Neural progenitor cell (in vitro differentiated cells): Measurements from ENCODE around the gene ITGBL1. TPM values are rescaled to one million over a fixed set of nuclear protein-coding genes. Genes with fewer than 3 reads are reported as not detected.

Source experiments
- DNase-seq: peaks from one replicate; pipeline ENCODE4 v3.0.0-alpha.2; 2016; ENCODE audit warnings: low spot score
- H2AFZ ChIP-seq: fragments of 200-600 bp; sonication (generic); replicated peaks from 2 replicates; pipeline ENCODE4 v1.6.1; 2016; ENCODE audit warnings: antibody characterized with exemption
- H3F3A ChIP-seq: fragments of 200-600 bp; sonication (generic); 2 replicates; pipeline ENCODE4 v1.6.1; 2016; ENCODE audit warnings: antibody characterized with exemption, low read depth
- H3K27ac ChIP-seq: fragments of 200-600 bp; sonication (generic); 2 replicates; pipeline ENCODE4 v1.5.1; 2016; ENCODE audit warnings: mild to moderate bottlenecking
- H3K27me3 ChIP-seq: fragments of 200-600 bp; sonication (generic); 2 replicates; pipeline ENCODE4 v1.6.1; 2016; ENCODE audit warnings: mild to moderate bottlenecking, moderate library complexity
- H3K36me3 ChIP-seq: fragments of 200-600 bp; sonication (generic); 2 replicates; pipeline ENCODE4 v1.5.1; 2016
- H3K4me1 ChIP-seq: fragments of 200-600 bp; sonication (generic); 2 replicates; pipeline ENCODE4 v1.6.1; 2016; ENCODE audit warnings: mixed run types
- H3K4me2 ChIP-seq: fragments of 200-600 bp; sonication (generic); 2 replicates; pipeline ENCODE4 v1.6.1; 2016
- H3K4me3 ChIP-seq: fragments of 200-600 bp; sonication (generic); 2 replicates; pipeline ENCODE4 v1.5.1; 2016
- H3K79me2 ChIP-seq: fragments of 200-600 bp; sonication (generic); 2 replicates; pipeline ENCODE4 v1.6.1; 2016; ENCODE audit warnings: low read depth
- H3K9ac ChIP-seq: fragments of 200-600 bp; sonication (generic); 2 replicates; pipeline ENCODE4 v1.6.1; 2016
- H3K9me3 ChIP-seq: fragments of 200-600 bp; sonication (generic); 2 replicates; pipeline ENCODE4 v1.5.1; 2016; ENCODE audit warnings: low read depth
- H4K20me1 ChIP-seq: fragments of 200-600 bp; sonication (generic); 2 replicates; pipeline ENCODE4 v1.6.1; 2016; ENCODE audit warnings: low read depth
- H3K27ac Mint-ChIP-seq: 3 replicates; pipeline ENCODE4 v1.8.0; 2021; ENCODE audit warnings: mixed read lengths
- H3K27me3 Mint-ChIP-seq: 2 replicates; pipeline ENCODE4 v1.8.0; 2022; ENCODE audit warnings: low read depth, mild to moderate bottlenecking, inconsistent platforms, moderate library complexity, mixed read lengths; ENCODE audit not compliant: insufficient read depth
- H3K36me3 Mint-ChIP-seq: 3 replicates; pipeline ENCODE4 v1.8.0; 2021; ENCODE audit warnings: mixed read lengths
- H3K4me1 Mint-ChIP-seq: 3 replicates; pipeline ENCODE4 v1.8.0; 2021; ENCODE audit warnings: mixed read lengths
- H3K4me3 Mint-ChIP-seq: 3 replicates; pipeline ENCODE4 v1.8.0; 2021; ENCODE audit warnings: mild to moderate bottlenecking, moderate library complexity, mixed read lengths
- H3K9me3 Mint-ChIP-seq: 3 replicates; pipeline ENCODE4 v1.8.0; 2020; ENCODE audit warnings: mixed read lengths
- CTCF ChIP-seq: fragments of 200-600 bp; sonication (generic); IDR thresholded peaks from 2 replicates; pipeline ENCODE4 v1.5.1; 2017; ENCODE audit warnings: antibody characterized with exemption, mild to moderate bottlenecking
- EZH2 ChIP-seq: fragments of 200-600 bp; sonication (generic); IDR thresholded peaks from 2 replicates; pipeline ENCODE4 v1.6.1; 2017; ENCODE audit warnings: antibody characterized with exemption, mild to moderate bottlenecking, moderate library complexity
- EZH2phosphoT487 ChIP-seq: fragments of 200-600 bp; sonication (generic); IDR thresholded peaks from 2 replicates; pipeline ENCODE4 v1.6.1; 2017; ENCODE audit warnings: antibody characterized with exemption
- total RNA-seq: library from RNA; depleted of rRNA; stranded (reverse); fragments of >200 nt; gene quantifications from 2 replicates; pipeline ENCODE4 v1.2.3, GENCODE V29; 2015; ENCODE audit warnings: low replicate concordance

The ITGBL1 gene
- total RNA-seq, 1 donor from 2014 or later = not detected

- no peaks in the 10 kb centered on the region for H3K36me3 Mint-ChIP-seq
- no peak overlapping the region for H3K27ac ChIP-seq
- H3K9ac ChIP-seq = no peak overlapping the region
- H3F3A ChIP-seq = no peaks in the 10 kb centered on the region
- no peaks in the 10 kb centered on the region for H3K9me3 ChIP-seq
- H4K20me1 ChIP-seq = no peaks in the 10 kb centered on the region
- TF ChIP-seq EZH2 = no peak
- TF ChIP-seq CTCF = no peak
- TF ChIP-seq EZH2phosphoT487 = no peak
- no peak overlapping the region for H3K4me3 Mint-ChIP-seq
- no peaks in the 10 kb centered on the region for H3K27me3 ChIP-seq
- no peak overlapping the region for H3K4me2 ChIP-seq
- H2AFZ ChIP-seq = no peak overlapping the region
- DNase-seq = no peak
- H3K27me3 Mint-ChIP-seq = no peaks in the 10 kb centered on the region
- H3K9me3 Mint-ChIP-seq = no peaks in the 10 kb centered on the region
- H3K4me1 Mint-ChIP-seq = no peaks in the 10 kb centered on the region
- no peaks in the 10 kb centered on the region for H3K36me3 ChIP-seq
- no peaks in the 10 kb centered on the region for H3K79me2 ChIP-seq
- H3K4me3 ChIP-seq = no peak overlapping the region
- no peaks in the 10 kb centered on the region for H3K4me1 ChIP-seq
- no peak overlapping the region for H3K27ac Mint-ChIP-seq
These were observed 278.0 kb downstream of the ITGBL1 start for GRCh38 chr13:101730420-101731000.

GRCh38 chr13:101736566-101736965, 284.1 kb downstream of the ITGBL1 start:
- Histone ChIP-seq H3K4me2 (no peak overlapping the region), H3K27ac (no peak overlapping the region), H3K27me3 (no peaks in the 10 kb centered on the region), H3K36me3 (no peaks in the 10 kb centered on the region), H3K4me3 (no peak overlapping the region), H4K20me1 (no peaks in the 10 kb centered on the region), H3F3A (no peaks in the 10 kb centered on the region), H3K9me3 (no peaks in the 10 kb centered on the region), H3K79me2 (no peaks in the 10 kb centered on the region), H3K4me1 (no peaks in the 10 kb centered on the region), H3K9ac (no peak overlapping the region), H2AFZ (no peak overlapping the region)
- no peaks in the 10 kb centered on the region for H3K9me3 Mint-ChIP-seq
- no peak overlapping the region for H3K4me3 Mint-ChIP-seq
- TF ChIP-seq CTCF = no peak
- TF ChIP-seq EZH2phosphoT487 = no peak
- TF ChIP-seq EZH2 = no peak
- H3K27me3 Mint-ChIP-seq = no peaks in the 10 kb centered on the region
- DNase-seq = no peak
- H3K27ac Mint-ChIP-seq = no peak overlapping the region
- no peaks in the 10 kb centered on the region for H3K36me3 Mint-ChIP-seq
- H3K4me1 Mint-ChIP-seq = no peaks in the 10 kb centered on the region

- H3K4me1 Mint-ChIP-seq = no peaks in the 10 kb centered on the region
- no peak overlapping the region for H3K27ac ChIP-seq
- no peaks in the 10 kb centered on the region for H3K27me3 ChIP-seq
- no peaks in the 10 kb centered on the region for H3K9me3 Mint-ChIP-seq
- H3K27ac Mint-ChIP-seq = no peak overlapping the region
- H3K36me3 ChIP-seq = no peaks in the 10 kb centered on the region
- H4K20me1 ChIP-seq = no peaks in the 10 kb centered on the region
- H3K4me3 ChIP-seq = no peak overlapping the region
- H3K4me2 ChIP-seq = no peak overlapping the region
- no peak overlapping the region for H2AFZ ChIP-seq
- no peaks in the 10 kb centered on the region for H3F3A ChIP-seq
- H3K4me1 ChIP-seq = no peaks in the 10 kb centered on the region
- no peak for DNase-seq
- no peaks in the 10 kb centered on the region for H3K27me3 Mint-ChIP-seq
- H3K36me3 Mint-ChIP-seq = no peaks in the 10 kb centered on the region
- H3K9me3 ChIP-seq = no peaks in the 10 kb centered on the region
- no peak overlapping the region for H3K4me3 Mint-ChIP-seq
- no peak for TF ChIP-seq EZH2phosphoT487
- no peak for TF ChIP-seq EZH2
- no peak for TF ChIP-seq CTCF
- H3K79me2 ChIP-seq = no peaks in the 10 kb centered on the region
- no peak overlapping the region for H3K9ac ChIP-seq
These were observed 285.9 kb downstream of the ITGBL1 start for GRCh38 chr13:101738336-101738735.
